HEK293 (cell line): ENCODE measurements around the gene ABHD5.

Experiments used
- KLF10 ChIP-seq: fragments of 450-650 bp; IDR thresholded peaks from 2 replicates; pipeline ENCODE4 v1.5.1; 2018; ENCODE audit warnings: missing biosample characterization, mild to moderate bottlenecking, missing genetic modification characterization
- KLF16 ChIP-seq: fragments of 450-650 bp; formaldehyde crosslinking; IDR thresholded peaks from 2 replicates; pipeline ENCODE4 v1.5.1; 2017; ENCODE audit warnings: missing biosample characterization, missing genetic modification characterization
- MYNN ChIP-seq: fragments of 450-650 bp; formaldehyde crosslinking; IDR thresholded peaks from 2 replicates; pipeline ENCODE4 v1.5.1; 2016; ENCODE audit warnings: missing biosample characterization, missing genetic modification characterization, borderline replicate concordance
- ZFP41 ChIP-seq: fragments of 450-650 bp; formaldehyde crosslinking; IDR thresholded peaks from 2 replicates; pipeline ENCODE4 v1.5.1; 2016; ENCODE audit warnings: missing biosample characterization, missing genetic modification characterization, borderline replicate concordance
- ZNF19 ChIP-seq: fragments of 450-650 bp; formaldehyde crosslinking; IDR thresholded peaks from 2 replicates; pipeline ENCODE4; 2016; ENCODE audit warnings: missing biosample characterization, missing genetic modification characterization, low read depth
- ZNF239 ChIP-seq: fragments of 450-650 bp; formaldehyde crosslinking; IDR thresholded peaks from 2 replicates; pipeline ENCODE4 v1.5.1; 2016; ENCODE audit warnings: missing biosample characterization, missing genetic modification characterization
- TF ChIP-seq, protein P1 (sequence below): fragments of 450-650 bp; formaldehyde crosslinking; IDR thresholded peaks from 2 replicates; pipeline ENCODE4 v1.5.1; 2016; ENCODE audit warnings: missing biosample characterization, missing genetic modification characterization
- TF ChIP-seq, protein P2 (sequence below): fragments of 450-650 bp; formaldehyde crosslinking; IDR thresholded peaks from 2 replicates; pipeline ENCODE4 v1.5.1; 2017; ENCODE audit warnings: missing biosample characterization, missing genetic modification characterization
- TF ChIP-seq, protein P3 (sequence below): fragments of 450-650 bp; formaldehyde crosslinking; IDR thresholded peaks from 2 replicates; pipeline ENCODE4 v1.5.1; 2016; ENCODE audit warnings: missing biosample characterization, missing genetic modification characterization
- TF ChIP-seq, protein P4 (sequence below): fragments of 450-650 bp; IDR thresholded peaks from 2 replicates; pipeline ENCODE4 v1.5.1; 2018; ENCODE audit warnings: missing biosample characterization, missing genetic modification characterization
- TF ChIP-seq, protein P5 (sequence below): fragments of 450-650 bp; formaldehyde crosslinking; IDR thresholded peaks from 2 replicates; pipeline ENCODE4 v1.5.1; 2017; ENCODE audit warnings: missing biosample characterization, missing genetic modification characterization
- TF ChIP-seq, protein P6 (sequence below): fragments of 450-650 bp; formaldehyde crosslinking; IDR thresholded peaks from 2 replicates; pipeline ENCODE4 v1.5.1; 2016; ENCODE audit warnings: missing biosample characterization, missing genetic modification characterization

DNA sequence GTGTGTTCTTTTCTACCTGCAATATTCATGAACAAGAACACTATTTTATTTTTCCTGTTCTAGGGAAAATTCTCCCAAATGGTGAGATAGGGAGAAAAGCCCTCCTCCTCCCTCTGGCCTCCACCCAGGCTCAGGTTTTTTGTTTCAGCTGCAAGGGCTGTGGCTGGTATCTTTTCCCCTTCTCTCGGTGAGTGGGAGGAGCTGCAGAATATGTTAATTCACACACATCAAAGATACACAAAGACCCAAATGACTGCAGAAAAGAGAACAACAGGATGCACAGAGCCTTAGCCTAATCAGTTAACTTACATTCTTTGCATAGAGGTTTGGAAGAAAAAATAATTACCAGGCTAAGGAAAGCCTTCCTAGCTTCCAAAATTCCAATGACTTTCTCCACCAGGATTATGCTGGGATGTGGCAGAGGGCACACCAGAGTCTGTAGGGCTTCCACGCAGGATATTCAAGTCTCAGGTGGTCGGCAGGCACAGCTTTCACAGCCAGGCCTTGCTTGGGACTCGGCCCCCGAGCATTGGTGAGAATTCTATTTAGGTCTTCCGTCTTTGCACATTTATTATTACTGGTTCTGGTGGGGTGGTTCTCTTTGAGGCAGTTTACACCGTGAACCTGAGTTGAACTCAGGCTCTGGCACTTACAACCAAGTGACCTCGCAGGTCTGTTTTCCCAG is 64.9 kb downstream of the ABHD5 start:
- TF ChIP-seq, protein P1, sequence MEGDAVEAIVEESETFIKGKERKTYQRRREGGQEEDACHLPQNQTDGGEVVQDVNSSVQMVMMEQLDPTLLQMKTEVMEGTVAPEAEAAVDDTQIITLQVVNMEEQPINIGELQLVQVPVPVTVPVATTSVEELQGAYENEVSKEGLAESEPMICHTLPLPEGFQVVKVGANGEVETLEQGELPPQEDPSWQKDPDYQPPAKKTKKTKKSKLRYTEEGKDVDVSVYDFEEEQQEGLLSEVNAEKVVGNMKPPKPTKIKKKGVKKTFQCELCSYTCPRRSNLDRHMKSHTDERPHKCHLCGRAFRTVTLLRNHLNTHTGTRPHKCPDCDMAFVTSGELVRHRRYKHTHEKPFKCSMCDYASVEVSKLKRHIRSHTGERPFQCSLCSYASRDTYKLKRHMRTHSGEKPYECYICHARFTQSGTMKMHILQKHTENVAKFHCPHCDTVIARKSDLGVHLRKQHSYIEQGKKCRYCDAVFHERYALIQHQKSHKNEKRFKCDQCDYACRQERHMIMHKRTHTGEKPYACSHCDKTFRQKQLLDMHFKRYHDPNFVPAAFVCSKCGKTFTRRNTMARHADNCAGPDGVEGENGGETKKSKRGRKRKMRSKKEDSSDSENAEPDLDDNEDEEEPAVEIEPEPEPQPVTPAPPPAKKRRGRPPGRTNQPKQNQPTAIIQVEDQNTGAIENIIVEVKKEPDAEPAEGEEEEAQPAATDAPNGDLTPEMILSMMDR (tag by site-specific recombination), result no peak
- TF ChIP-seq MYNN, result no peak
- no peak for TF ChIP-seq KLF16 (tag by site-specific recombination)
- TF ChIP-seq, protein P2, sequence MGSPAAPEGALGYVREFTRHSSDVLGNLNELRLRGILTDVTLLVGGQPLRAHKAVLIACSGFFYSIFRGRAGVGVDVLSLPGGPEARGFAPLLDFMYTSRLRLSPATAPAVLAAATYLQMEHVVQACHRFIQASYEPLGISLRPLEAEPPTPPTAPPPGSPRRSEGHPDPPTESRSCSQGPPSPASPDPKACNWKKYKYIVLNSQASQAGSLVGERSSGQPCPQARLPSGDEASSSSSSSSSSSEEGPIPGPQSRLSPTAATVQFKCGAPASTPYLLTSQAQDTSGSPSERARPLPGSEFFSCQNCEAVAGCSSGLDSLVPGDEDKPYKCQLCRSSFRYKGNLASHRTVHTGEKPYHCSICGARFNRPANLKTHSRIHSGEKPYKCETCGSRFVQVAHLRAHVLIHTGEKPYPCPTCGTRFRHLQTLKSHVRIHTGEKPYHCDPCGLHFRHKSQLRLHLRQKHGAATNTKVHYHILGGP, result no peak
- TF ChIP-seq ZFP41 (tag by site-specific recombination), result no peak
- TF ChIP-seq, protein P3, sequence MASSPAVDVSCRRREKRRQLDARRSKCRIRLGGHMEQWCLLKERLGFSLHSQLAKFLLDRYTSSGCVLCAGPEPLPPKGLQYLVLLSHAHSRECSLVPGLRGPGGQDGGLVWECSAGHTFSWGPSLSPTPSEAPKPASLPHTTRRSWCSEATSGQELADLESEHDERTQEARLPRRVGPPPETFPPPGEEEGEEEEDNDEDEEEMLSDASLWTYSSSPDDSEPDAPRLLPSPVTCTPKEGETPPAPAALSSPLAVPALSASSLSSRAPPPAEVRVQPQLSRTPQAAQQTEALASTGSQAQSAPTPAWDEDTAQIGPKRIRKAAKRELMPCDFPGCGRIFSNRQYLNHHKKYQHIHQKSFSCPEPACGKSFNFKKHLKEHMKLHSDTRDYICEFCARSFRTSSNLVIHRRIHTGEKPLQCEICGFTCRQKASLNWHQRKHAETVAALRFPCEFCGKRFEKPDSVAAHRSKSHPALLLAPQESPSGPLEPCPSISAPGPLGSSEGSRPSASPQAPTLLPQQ (tag by site-specific recombination), result no peak
- no peak for TF ChIP-seq ZNF19 (tag by site-specific recombination)
- TF ChIP-seq, protein P4, sequence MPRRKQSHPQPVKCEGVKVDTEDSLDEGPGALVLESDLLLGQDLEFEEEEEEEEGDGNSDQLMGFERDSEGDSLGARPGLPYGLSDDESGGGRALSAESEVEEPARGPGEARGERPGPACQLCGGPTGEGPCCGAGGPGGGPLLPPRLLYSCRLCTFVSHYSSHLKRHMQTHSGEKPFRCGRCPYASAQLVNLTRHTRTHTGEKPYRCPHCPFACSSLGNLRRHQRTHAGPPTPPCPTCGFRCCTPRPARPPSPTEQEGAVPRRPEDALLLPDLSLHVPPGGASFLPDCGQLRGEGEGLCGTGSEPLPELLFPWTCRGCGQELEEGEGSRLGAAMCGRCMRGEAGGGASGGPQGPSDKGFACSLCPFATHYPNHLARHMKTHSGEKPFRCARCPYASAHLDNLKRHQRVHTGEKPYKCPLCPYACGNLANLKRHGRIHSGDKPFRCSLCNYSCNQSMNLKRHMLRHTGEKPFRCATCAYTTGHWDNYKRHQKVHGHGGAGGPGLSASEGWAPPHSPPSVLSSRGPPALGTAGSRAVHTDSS, result no peak
- TF ChIP-seq KLF10, result no peak
- TF ChIP-seq ZNF239 (tag by site-specific recombination), result no peak
- TF ChIP-seq, protein P5, sequence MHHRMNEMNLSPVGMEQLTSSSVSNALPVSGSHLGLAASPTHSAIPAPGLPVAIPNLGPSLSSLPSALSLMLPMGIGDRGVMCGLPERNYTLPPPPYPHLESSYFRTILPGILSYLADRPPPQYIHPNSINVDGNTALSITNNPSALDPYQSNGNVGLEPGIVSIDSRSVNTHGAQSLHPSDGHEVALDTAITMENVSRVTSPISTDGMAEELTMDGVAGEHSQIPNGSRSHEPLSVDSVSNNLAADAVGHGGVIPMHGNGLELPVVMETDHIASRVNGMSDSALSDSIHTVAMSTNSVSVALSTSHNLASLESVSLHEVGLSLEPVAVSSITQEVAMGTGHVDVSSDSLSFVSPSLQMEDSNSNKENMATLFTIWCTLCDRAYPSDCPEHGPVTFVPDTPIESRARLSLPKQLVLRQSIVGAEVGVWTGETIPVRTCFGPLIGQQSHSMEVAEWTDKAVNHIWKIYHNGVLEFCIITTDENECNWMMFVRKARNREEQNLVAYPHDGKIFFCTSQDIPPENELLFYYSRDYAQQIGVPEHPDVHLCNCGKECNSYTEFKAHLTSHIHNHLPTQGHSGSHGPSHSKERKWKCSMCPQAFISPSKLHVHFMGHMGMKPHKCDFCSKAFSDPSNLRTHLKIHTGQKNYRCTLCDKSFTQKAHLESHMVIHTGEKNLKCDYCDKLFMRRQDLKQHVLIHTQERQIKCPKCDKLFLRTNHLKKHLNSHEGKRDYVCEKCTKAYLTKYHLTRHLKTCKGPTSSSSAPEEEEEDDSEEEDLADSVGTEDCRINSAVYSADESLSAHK (tag by site-specific recombination), result no peak
- TF ChIP-seq, protein P6, sequence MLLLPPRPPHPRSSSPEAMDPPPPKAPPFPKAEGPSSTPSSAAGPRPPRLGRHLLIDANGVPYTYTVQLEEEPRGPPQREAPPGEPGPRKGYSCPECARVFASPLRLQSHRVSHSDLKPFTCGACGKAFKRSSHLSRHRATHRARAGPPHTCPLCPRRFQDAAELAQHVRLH, result no peak
